GM11168 (cell line): ENCODE measurements around the gene CNGB1.
"Not testable (repeated sequence)": the region's sequence is repeated elsewhere in the genome, so short reads cannot be mapped to it uniquely, and the experiment has no call there.

ENCODE experiments used
- in situ Hi-C: fragments of 300-500 bp; cut with MboI; formaldehyde crosslinking; loops from one replicate; pipeline ENCODE4 v1.12.0; 2022; ENCODE audit warnings: low sequenced_read_pairs; ENCODE audit not compliant: unreplicated experiment

Gene CNGB1

DNA sequence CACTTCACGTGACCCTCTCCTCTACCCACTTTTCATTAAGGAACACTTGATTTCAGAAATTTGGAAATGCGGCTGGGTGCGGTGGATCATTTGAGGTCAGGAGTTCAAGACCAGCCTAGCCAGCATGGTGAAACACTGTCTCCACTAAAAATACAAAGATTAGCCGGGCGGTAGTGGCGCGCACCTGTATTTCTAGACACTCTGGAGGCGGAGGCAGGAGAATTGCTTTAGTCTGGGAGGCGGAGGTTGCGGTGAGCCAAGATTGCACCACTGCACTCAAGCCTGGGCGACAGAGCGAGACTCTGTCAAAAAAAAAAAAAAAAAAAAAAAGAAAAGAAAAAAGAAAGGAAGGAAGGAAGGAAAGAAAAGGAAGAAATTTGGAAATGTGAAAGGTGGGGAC lies 98.2 kb downstream of the CNGB1 start:
- in situ Hi-C loops, result not testable (repeated sequence)

DNA sequence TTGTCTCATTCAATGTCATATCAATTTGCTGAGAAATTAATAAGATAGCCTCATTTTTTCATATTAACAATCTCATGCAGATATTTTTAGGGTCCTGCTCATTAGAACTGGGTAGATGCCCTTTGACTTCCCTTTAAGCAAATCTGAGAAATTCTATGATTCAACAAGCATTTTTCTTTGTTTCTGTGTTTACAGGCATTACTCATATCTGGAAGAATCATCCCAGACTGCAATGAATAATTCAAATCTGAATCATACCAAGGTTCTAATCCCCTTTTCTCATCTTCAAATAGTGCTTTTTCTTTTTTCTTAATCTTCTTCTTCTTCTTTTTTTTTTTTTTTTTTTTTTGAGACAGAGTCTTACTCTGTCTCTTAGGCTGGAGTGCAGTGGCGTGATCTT lies 99.5 kb downstream of the CNGB1 start:
- in situ Hi-C loops, result no loop called here

DNA sequence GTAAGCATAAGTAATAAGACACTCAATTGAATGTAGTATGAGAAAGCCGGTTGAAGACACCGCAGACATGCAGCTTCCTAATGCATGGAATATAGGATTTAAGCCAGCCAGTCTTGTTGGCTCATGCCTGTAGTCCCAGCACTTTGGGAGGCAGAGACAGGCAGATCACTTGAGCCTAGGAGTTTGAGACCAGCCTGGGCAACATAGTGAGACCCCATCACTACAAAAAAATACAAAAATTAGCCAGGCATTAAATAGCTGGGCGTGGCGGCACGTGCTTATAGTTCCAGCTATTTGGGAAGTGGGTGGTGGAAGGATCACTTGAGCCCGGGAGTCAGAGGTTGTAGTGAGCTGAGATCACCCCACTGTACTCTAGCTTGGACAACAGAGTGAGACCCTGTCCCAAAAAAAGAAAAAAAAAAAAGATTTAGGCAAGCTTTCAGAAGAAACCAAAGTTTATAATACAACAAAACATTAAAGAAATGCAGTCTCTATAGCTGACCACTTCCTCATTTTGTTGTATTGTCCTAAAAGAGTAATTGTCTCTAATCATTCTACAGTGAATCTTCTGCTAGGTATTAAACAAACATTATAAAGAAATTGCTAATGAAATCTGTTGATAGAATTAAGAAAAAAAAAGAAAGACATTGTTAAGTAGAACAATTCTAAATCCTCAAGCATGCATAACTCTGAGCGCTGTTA lies 100.0 kb downstream of the CNGB1 start:
- in situ Hi-C loops, result no loop called here

DNA sequence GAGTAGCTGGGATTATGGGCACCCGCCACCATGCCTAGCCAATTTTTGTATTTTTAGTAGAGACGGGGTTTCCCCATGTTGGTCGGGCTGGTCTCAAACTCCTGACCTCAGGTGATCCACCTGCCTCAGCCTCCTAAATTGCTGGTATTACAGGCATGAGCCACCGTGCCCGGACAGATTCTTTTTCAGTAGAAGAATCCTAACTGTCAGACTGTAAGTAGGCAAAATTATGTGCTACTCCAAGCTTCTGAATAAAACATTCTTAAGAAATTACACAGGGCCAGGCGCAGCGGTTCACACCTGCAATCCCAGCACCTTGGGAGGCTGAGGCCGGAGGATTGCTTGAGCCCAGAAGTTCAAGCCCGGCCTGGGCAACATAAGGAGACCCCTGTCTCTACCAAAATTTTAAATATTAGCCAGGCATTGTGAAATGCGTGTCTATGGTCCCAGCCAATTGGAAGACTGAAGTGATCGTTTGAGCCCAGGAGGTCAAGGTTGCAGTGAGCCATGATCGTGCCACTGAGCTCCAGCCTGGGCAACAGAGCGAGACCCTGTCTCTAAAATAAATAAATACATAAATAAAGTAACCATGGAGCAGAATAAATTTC lies 101.9 kb downstream of the CNGB1 start:
- in situ Hi-C loops, result no loop called here

DNA sequence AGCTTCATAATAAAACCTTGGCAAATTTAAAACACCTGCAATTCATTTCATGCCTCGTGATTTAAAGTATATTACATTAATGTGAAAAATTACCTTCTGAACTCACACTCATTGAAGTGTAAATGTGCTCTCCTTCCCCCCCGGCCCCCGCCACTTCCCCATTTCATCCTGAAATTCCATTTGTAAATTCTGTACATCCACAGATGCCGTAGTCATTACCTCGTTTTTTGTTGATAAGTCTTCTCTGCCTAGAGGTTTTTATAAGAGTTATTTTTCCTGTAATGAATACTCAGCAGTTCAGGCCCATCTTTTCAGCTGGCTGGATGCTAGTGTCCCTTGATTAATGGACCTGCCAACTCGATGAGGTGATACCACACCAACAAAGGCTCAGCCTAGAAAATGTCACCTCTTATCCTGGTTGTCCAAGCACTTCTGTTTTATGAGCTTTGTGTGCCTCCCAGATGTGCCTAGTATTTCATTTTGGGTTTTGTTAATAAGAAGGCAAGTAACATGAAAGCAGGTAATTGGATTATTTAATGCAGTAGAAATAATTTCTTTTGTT lies 103.8 kb downstream of the CNGB1 start:
- in situ Hi-C loops, result no loop called here

DNA sequence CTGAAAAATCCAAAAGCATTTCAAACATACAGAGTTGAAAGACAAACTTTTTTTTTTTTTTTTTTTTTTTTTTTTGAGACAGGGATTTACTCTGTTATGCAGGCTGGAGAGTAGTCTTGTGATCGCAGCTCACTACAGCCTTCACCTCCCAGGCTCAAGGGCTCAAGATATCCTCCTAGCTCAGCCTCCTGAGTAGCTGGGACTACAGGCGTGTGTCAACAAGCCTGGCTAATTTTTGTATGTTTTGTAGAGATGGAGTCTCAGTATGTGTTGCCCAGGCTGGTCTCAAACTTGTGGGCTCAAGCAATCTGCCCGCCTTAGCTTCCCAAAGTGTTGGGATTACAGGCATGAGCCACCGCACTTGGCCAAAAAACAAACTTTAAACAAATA lies 104.4 kb downstream of the CNGB1 start:
- in situ Hi-C loops, result no loop called here

- in situ Hi-C loops, result no loop called here
Observed at GRCh38 chr16:57865746-57866528, 105.0 kb downstream of the CNGB1 start.

GRCh38 chr16:57863434-57864160 lies 107.3 kb downstream of the CNGB1 start:
- in situ Hi-C loops, result no loop called here

- in situ Hi-C loops, result no loop called here
Observed at GRCh38 chr16:57862698-57863433, 108.1 kb downstream of the CNGB1 start.

GRCh38 chr16:57859331-57859730 lies 111.6 kb downstream of the CNGB1 start:
- in situ Hi-C loops, result no loop called here

GRCh38 chr16:57858635-57859034 lies 112.3 kb downstream of the CNGB1 start:
- in situ Hi-C loops, result no loop called here

DNA sequence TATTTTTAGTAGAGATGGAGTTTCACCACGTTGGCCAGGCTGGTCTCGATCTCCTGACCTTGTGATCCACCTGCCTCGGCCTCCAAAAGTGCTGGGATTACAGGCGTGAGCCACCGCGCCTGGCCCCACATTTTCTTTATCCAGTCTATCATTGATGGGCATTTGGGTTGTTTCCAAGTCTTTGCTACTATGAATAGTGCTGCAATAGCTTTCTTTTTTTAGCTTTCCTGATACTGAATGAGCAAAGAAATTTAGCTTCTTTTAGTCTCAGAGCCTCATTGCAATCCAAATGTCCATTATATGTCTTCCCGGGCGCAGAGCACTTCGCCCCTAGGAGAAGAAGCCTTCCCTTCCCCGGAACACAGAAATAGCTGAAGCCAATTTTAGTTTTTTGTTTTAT lies 112.9 kb downstream of the CNGB1 start:
- in situ Hi-C loops, result not testable (repeated sequence)

GRCh38 chr16:57855188-57855587 lies 115.7 kb downstream of the CNGB1 start:
- in situ Hi-C loops, result no loop called here

- in situ Hi-C loops, result no loop called here
Observed at GRCh38 chr16:57852189-57852588, 118.7 kb downstream of the CNGB1 start.

- in situ Hi-C loops, result no loop called here
Observed at GRCh38 chr16:57848181-57848580, 122.7 kb downstream of the CNGB1 start.

GRCh38 chr16:57846931-57847330 lies 124.0 kb downstream of the CNGB1 start:
- in situ Hi-C loops, result not testable (repeated sequence)

GRCh38 chr16:57846078-57846697 lies 124.7 kb downstream of the CNGB1 start:
- in situ Hi-C loops, result no loop called here

- in situ Hi-C loops, result no loop called here
Observed at GRCh38 chr16:57845115-57845514, 125.8 kb downstream of the CNGB1 start.

GRCh38 chr16:57844416-57845030 lies 126.4 kb downstream of the CNGB1 start:
- in situ Hi-C loops, result no loop called here
